T-cell (primary cell): ENCODE results near the gene PIK3AP1. TPM values are rescaled to one million over a fixed set of nuclear protein-coding genes. Genes with fewer than 3 reads are reported as not detected.
A peak's percentile ranks its signal among the peaks of the same experiment; 100 is the strongest.

ENCODE experiments used
- ATAC-seq, 4 experiments: fragments of 200-7000 bp in 3 of 4; fragments of 150-1000 bp in 1 of 4; cut with Tn5 transposase; replicated peaks in 1 of 4; 1 replicate in 3 of 4; 2 replicates in 1 of 4; pipeline ENCODE4 v1.10.0; 2021; ENCODE audit warnings: moderate library complexity in 3 of 4, mild to moderate bottlenecking in 2 of 4, moderate number of reproducible peaks in 1 of 4
- CTCF ChIA-PET, 2 donors: fragments of 300-600 bp; sonication (Branson Sonifier 250); formaldehyde crosslinking; loops; one replicate each; lab custom pipeline; 2022; ENCODE audit warnings: antibody characterized with exemption in 2 of 2; lab: Charles Lee
- POLR2A ChIA-PET, 2 donors: fragments of 300-600 bp; sonication (Branson Sonifier 250); formaldehyde crosslinking; loops; one replicate each; lab custom pipeline; 2022; ENCODE audit warnings: antibody characterized with exemption in 2 of 2; lab: Charles Lee
- DNase-seq, 35 experiments: peaks; one replicate each; pipeline versions ENCODE4 v3.0.0 to v3.0.0-alpha.2; 2013 to 2023
- H3K27ac ChIP-seq: one replicate; pipeline ENCODE4 v1.5.1; 2013; ENCODE audit warnings: low read length
- H3K27me3 ChIP-seq, 2 experiments: replicated peaks in 1 of 2; 1 replicate in 1 of 2; 2 replicates in 1 of 2; pipeline versions ENCODE4 v1.6.1 to v1.7.0; 2013; ENCODE audit warnings: low read length in 1 of 2, mixed read lengths in 1 of 2; ENCODE audit not compliant: control insufficient read depth in 2 of 2, insufficient read depth in 2 of 2; ENCODE audit errors: extremely low read depth in 1 of 2
- H3K36me3 ChIP-seq, 2 donors: 1 replicate in 1 of 2; 2 replicates in 1 of 2; pipeline versions ENCODE4 v1.6.1 to v1.7.0; 2013; ENCODE audit warnings: low read length in 1 of 2; ENCODE audit not compliant: control insufficient read depth in 2 of 2, insufficient read depth in 1 of 2; ENCODE audit errors: extremely low read depth in 1 of 2
- H3K4me1 ChIP-seq, 2 experiments: 1 replicate in 1 of 2; 2 replicates in 1 of 2; pipeline versions ENCODE4 v1.6.1 to v1.7.0; 2013; ENCODE audit warnings: low read length in 2 of 2, mixed read lengths in 1 of 2; ENCODE audit not compliant: insufficient read depth in 2 of 2, control insufficient read depth in 1 of 2; ENCODE audit errors: extremely low read depth in 1 of 2
- H3K4me3 ChIP-seq, 2 donors: 1 replicate in 1 of 2; 2 replicates in 1 of 2; pipeline versions ENCODE4 v1.5.1 to v1.7.0; 2013; ENCODE audit warnings: mild to moderate bottlenecking in 2 of 2, low read length in 1 of 2, moderate library complexity in 1 of 2; ENCODE audit not compliant: control insufficient read depth in 1 of 2; ENCODE audit errors: extremely low read depth in 1 of 2
- H3K9me3 ChIP-seq: 2 replicates; pipeline ENCODE4 v1.7.0; 2013
- H3K27ac Mint-ChIP-seq, 2 donors: one replicate each; pipeline ENCODE4 v1.8.0; 2020 to 2021; ENCODE audit warnings: mild to moderate bottlenecking in 2 of 2, mixed read lengths in 2 of 2
- H3K27me3 Mint-ChIP-seq, 2 donors: one replicate each; pipeline ENCODE4 v1.8.0; 2021 to 2022; ENCODE audit warnings: mixed read lengths in 2 of 2
- H3K36me3 Mint-ChIP-seq: one replicate; pipeline ENCODE4 v1.8.0; 2021; ENCODE audit warnings: mixed read lengths
- H3K4me1 Mint-ChIP-seq, 3 donors: one replicate each; pipeline ENCODE4 v1.8.0; 2020 to 2022; ENCODE audit warnings: mixed read lengths in 3 of 3, mild to moderate bottlenecking in 1 of 3
- H3K4me3 Mint-ChIP-seq, 3 donors: one replicate each; pipeline ENCODE4 v1.8.0; 2020 to 2022; ENCODE audit warnings: mild to moderate bottlenecking in 3 of 3, mixed read lengths in 3 of 3, moderate library complexity in 3 of 3
- H3K9me3 Mint-ChIP-seq, 3 donors: one replicate each; pipeline ENCODE4 v1.8.0; 2020 to 2022; ENCODE audit warnings: mixed read lengths in 3 of 3
- WGBS: methylation state at CpG from one replicate; pipeline ENCODE4 v1.1.5; 2013; ENCODE audit warnings: missing lambda C conversion rate; ENCODE audit not compliant: insufficient coverage; 5-methylcytosine and 5-hydroxymethylcytosine counted together
- total RNA-seq, 35 experiments: library from RNA in 6 of 35; stranded (reverse) in 6 of 35; fragments of 120-200 nt in 1 of 35; gene quantifications; one replicate each; pipeline versions ENCODE4 v1.2.1 to v1.2.4 and lab custom pipeline; 2013 to 2026

The PIK3AP1 gene
- total RNA-seq, 5 donors from 2014 or later (not counting 1 experiment from before 2014, with no cell fraction given), result 4.9 to 9.5 (median 7.9) TPM

- Mint-ChIP-seq H3K9me3 (no peaks in the 10 kb centered on the region), H3K4me1 (peaks cover 20 to 38% (median 20%) of the 10 kb centered on the region in 3 donors), H3K4me3 (no peak overlapping the region), H3K36me3 (no peaks in the 10 kb centered on the region), H3K27me3 (no peaks in the 10 kb centered on the region), H3K27ac (peak overlapping the region; percentile 74 to 84)
- Histone ChIP-seq H3K27ac (peak overlapping the region; percentile 70), H3K4me3 (no peak overlapping the region), H3K4me1 (peaks cover 7 to 8% of the 10 kb centered on the region in 2 experiments), H3K36me3 (no peaks in the 10 kb centered on the region), H3K9me3 (no peaks in the 10 kb centered on the region), H3K27me3 (no peaks in the 10 kb centered on the region)
- no peak for DNase-seq
- no CpG with 5 or more reads among the region's 3 CpGs for WGBS
- ChIA-PET CTCF (no interaction called here), POLR2A (no interaction called here)
- no peak for ATAC-seq
Observed at GRCh38 chr10:96695975-96696634, 24.2 kb downstream of the PIK3AP1 start.

GRCh38 chr10:96695366-96695765 is 24.9 kb downstream of the PIK3AP1 start:
- ATAC-seq (peak in 3 of 4 experiments; percentile 43 to 56 (median 45)), DNase-seq (peak in 3 of 35 experiments; percentile 13 to 50 (median 22))
- ChIA-PET CTCF (interaction anchor here in 1 of 2 donors (0.6 to 1.0 kb wide), 2 partner anchors 43 to 49 kb away, joined by 3 read pairs; no protein-coding TSS in a partner anchor), POLR2A (interaction anchor here in 1 of 2 donors (0.6 kb wide), 2 partner anchors 39 to 230 kb away, joined by 3 to 4 read pairs; no protein-coding TSS in a partner anchor)
- H3K27ac ChIP-seq, result peak overlapping the region; percentile 70
- Mint-ChIP-seq H3K27ac (peak overlapping the region; percentile 74 to 84), H3K36me3 (peaks cover 2% of the 10 kb centered on the region), H3K9me3 (no peaks in the 10 kb centered on the region), H3K27me3 (no peaks in the 10 kb centered on the region), H3K4me3 (peak overlapping the region; percentile 0 to 31 (median 12)), H3K4me1 (peaks cover 20 to 37% (median 20%) of the 10 kb centered on the region in 3 donors)
- peaks cover 7 to 8% of the 10 kb centered on the region in 2 experiments for H3K4me1 ChIP-seq
- H3K9me3 ChIP-seq, result no peaks in the 10 kb centered on the region
- no peaks in the 10 kb centered on the region for H3K27me3 ChIP-seq
- no peaks in the 10 kb centered on the region for H3K36me3 ChIP-seq
- no CpG with 5 or more reads among the region's 1 CpG for WGBS
- H3K4me3 ChIP-seq, result no peak overlapping the region

- no peaks in the 10 kb centered on the region for H3K27me3 ChIP-seq
- ATAC-seq (no peak), DNase-seq (no peak)
- H3K36me3 ChIP-seq, result no peaks in the 10 kb centered on the region
- H3K9me3 Mint-ChIP-seq, result no peaks in the 10 kb centered on the region
- WGBS, result no CpG with 5 or more reads among the region's 3 CpGs
- CTCF ChIA-PET, result interaction anchor here in 1 of 2 donors (0.6 kb wide), 1 partner anchor 95 kb away, joined by 4 read pairs; no protein-coding TSS in a partner anchor
- H3K36me3 Mint-ChIP-seq, result peaks cover 5% of the 10 kb centered on the region
- H3K27ac ChIP-seq, result no peak overlapping the region
- no peak overlapping the region for H3K4me3 ChIP-seq
- no peak overlapping the region for H3K4me3 Mint-ChIP-seq
- no peaks in the 10 kb centered on the region for H3K9me3 ChIP-seq
- H3K27ac Mint-ChIP-seq, result no peak overlapping the region
- H3K27me3 Mint-ChIP-seq, result no peaks in the 10 kb centered on the region
- peaks cover 8 to 10% of the 10 kb centered on the region in 2 experiments for H3K4me1 ChIP-seq
- H3K4me1 Mint-ChIP-seq, result peaks cover 20 to 47% (median 20%) of the 10 kb centered on the region in 3 donors
- POLR2A ChIA-PET, result interaction anchor here in 1 of 2 donors (0.6 kb wide), 1 partner anchor 24 kb away, joined by 3 read pairs; no protein-coding TSS in a partner anchor
Observed at GRCh38 chr10:96693431-96693830, 26.9 kb downstream of the PIK3AP1 start.

- ATAC-seq (no peak), DNase-seq (no peak)
- Mint-ChIP-seq H3K27me3 (no peaks in the 10 kb centered on the region), H3K4me3 (no peak overlapping the region), H3K4me1 (peaks cover 20 to 52% (median 25%) of the 10 kb centered on the region in 3 donors), H3K27ac (no peak overlapping the region), H3K36me3 (peaks cover 5% of the 10 kb centered on the region), H3K9me3 (no peaks in the 10 kb centered on the region)
- ChIA-PET POLR2A (no interaction called here), CTCF (no interaction called here)
- Histone ChIP-seq H3K4me3 (no peak overlapping the region), H3K27me3 (no peaks in the 10 kb centered on the region), H3K27ac (no peak overlapping the region), H3K9me3 (no peaks in the 10 kb centered on the region), H3K4me1 (peaks cover 8 to 14% of the 10 kb centered on the region in 2 experiments), H3K36me3 (no peaks in the 10 kb centered on the region)
- no CpG with 5 or more reads among the region's 4 CpGs for WGBS
Observed at GRCh38 chr10:96692427-96692826, 27.9 kb downstream of the PIK3AP1 start.

GRCh38 chr10:96691761-96692160 is 28.6 kb downstream of the PIK3AP1 start:
- H3K4me1 Mint-ChIP-seq, result peaks cover 20 to 54% (median 27%) of the 10 kb centered on the region in 3 donors
- H3K4me3 Mint-ChIP-seq, result no peak overlapping the region
- H3K27ac Mint-ChIP-seq, result no peak overlapping the region
- Histone ChIP-seq H3K4me3 (no peak overlapping the region), H3K36me3 (no peaks in the 10 kb centered on the region), H3K9me3 (no peaks in the 10 kb centered on the region), H3K27me3 (no peaks in the 10 kb centered on the region), H3K4me1 (peaks cover 8 to 17% of the 10 kb centered on the region in 2 experiments), H3K27ac (no peak overlapping the region)
- peaks cover 5% of the 10 kb centered on the region for H3K36me3 Mint-ChIP-seq
- ATAC-seq (no peak), DNase-seq (no peak)
- ChIA-PET CTCF (interaction anchor here in 1 of 2 donors (1.0 kb wide), 1 partner anchor 45 kb away, joined by 3 read pairs; no protein-coding TSS in a partner anchor), POLR2A (no interaction called here)
- H3K27me3 Mint-ChIP-seq, result no peaks in the 10 kb centered on the region
- H3K9me3 Mint-ChIP-seq, result no peaks in the 10 kb centered on the region

- no peak for ATAC-seq
- no peaks in the 10 kb centered on the region for H3K27me3 Mint-ChIP-seq
- H3K4me1 Mint-ChIP-seq, result peaks cover 15 to 53% (median 24%) of the 10 kb centered on the region in 3 donors
- H3K27me3 ChIP-seq, result no peaks in the 10 kb centered on the region
- H3K27ac ChIP-seq, result no peak overlapping the region
- no peaks in the 10 kb centered on the region for H3K9me3 Mint-ChIP-seq
- DNase-seq, result peak in 1 of 35 experiments; percentile 20
- H3K27ac Mint-ChIP-seq, result no peak overlapping the region
- no peak overlapping the region for H3K4me3 ChIP-seq
- 95% methylated on average over 4 of the region's 9 CpGs for WGBS
- peaks cover 8 to 17% of the 10 kb centered on the region in 2 experiments for H3K4me1 ChIP-seq
- no peaks in the 10 kb centered on the region for H3K9me3 ChIP-seq
- ChIA-PET CTCF (interaction anchor here in 1 of 2 donors (1.0 kb wide), 1 partner anchor 44 kb away, joined by 3 read pairs; no protein-coding TSS in a partner anchor), POLR2A (no interaction called here)
- peaks cover 5% of the 10 kb centered on the region for H3K36me3 Mint-ChIP-seq
- H3K36me3 ChIP-seq, result no peaks in the 10 kb centered on the region
- no peak overlapping the region for H3K4me3 Mint-ChIP-seq
Observed at GRCh38 chr10:96690755-96691730, 29.3 kb downstream of the PIK3AP1 start.
